ENCODE measurements around the gene GGACT.

The GGACT gene

DNA sequence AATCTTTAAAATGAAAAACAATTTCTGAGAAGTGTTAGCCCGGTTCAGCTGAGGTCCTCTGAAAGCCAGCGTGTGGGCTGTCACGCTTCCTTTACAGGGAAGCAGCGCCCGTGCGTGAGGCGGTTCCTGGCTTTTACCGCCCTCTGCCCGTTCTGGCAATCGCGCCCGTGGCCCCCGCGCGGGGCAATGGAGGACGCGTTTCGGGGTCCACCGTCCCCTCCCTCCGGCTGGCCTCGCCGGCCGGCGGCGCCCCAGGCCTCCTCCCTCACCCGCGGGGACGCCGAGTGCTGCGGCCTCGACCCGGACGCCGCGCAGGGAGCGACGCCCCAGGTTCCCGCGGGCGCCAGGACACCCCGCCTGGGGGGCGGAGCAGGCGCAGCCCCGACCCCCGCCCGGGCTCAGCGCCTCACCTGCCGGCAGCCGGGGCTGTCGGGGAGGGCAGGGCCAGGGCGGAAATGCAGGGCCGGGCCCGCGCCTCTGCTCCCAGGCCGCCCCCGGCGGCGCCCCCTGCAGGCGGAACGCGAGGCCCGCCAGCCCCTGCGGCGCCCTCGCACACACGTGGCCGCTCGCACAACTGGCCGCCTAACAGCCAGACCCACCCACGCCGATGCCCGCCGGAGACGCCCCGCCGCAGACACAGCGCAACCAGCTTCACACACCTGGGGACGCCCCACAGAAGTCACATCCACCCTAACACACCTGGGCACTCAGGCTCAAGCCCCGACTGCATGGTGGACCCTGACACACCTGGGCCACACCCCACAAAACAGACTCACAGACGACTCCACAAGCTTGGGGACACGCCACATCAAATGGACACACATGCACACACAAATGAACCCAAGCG lies at the start of gene GGACT:
Gene GGACT, minus strand, starts transcription at position 459 of the 847 bp plus-strand sequence. CDS start 56,198 bp downstream, outside the sequence.
- no peaks in the 10 kb centered on the region for H3K4me1 ChIP-seq (ENCODE audit: insufficient read depth, poor library complexity, severe bottlenecking)
- DNase-seq (ENCODE audit: low spot score) (no peak), ATAC-seq (ENCODE audit: low read depth) (peak; percentile 85)
- H3K4me3 ChIP-seq (ENCODE audit: severe bottlenecking) = peak within 1 kb of the TSS; percentile 63
- H3K27me3 ChIP-seq (ENCODE audit: insufficient read depth, poor library complexity, severe bottlenecking) = no peaks in the 10 kb centered on the region
- no peaks in the 10 kb centered on the region for H3K9me3 ChIP-seq (ENCODE audit: severe bottlenecking)
- peak within 1 kb of the TSS; percentile 9 for H3K27ac ChIP-seq (ENCODE audit: poor library complexity, severe bottlenecking)
- H3K36me3 ChIP-seq (ENCODE audit: low read depth) = no peaks in the 10 kb centered on the region
- TF ChIP-seq, protein P1, sequence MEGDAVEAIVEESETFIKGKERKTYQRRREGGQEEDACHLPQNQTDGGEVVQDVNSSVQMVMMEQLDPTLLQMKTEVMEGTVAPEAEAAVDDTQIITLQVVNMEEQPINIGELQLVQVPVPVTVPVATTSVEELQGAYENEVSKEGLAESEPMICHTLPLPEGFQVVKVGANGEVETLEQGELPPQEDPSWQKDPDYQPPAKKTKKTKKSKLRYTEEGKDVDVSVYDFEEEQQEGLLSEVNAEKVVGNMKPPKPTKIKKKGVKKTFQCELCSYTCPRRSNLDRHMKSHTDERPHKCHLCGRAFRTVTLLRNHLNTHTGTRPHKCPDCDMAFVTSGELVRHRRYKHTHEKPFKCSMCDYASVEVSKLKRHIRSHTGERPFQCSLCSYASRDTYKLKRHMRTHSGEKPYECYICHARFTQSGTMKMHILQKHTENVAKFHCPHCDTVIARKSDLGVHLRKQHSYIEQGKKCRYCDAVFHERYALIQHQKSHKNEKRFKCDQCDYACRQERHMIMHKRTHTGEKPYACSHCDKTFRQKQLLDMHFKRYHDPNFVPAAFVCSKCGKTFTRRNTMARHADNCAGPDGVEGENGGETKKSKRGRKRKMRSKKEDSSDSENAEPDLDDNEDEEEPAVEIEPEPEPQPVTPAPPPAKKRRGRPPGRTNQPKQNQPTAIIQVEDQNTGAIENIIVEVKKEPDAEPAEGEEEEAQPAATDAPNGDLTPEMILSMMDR (IDR thresholded peaks at IDR 0.05; ENCODE audit: poor library complexity, severe bottlenecking) = peak; percentile 86

DNA sequence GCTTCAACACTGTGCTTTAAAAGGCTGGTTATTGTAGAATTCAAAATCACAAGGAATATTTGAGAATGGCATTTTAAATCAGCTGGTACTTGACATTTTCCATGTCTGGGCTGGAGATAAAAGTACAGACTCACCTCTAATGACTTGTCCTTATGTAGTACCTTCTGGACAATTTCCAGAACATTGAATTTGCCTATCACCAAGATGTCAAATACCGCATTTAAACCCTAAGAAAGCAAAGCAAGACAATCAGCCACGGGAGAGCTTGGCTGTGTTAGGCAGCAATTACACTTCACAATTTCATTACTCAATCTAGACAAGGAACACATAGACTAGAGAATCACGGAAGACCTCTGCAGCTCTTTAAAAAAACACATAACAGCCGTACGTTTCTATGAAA lies 49.2 kb upstream of the GGACT start:
- no peaks in the 10 kb centered on the region for H3K27me3 ChIP-seq (ENCODE audit: insufficient read depth, poor library complexity, severe bottlenecking)
- peaks cover 40% of the 10 kb centered on the region for H3K36me3 ChIP-seq (ENCODE audit: low read depth)
- TF ChIP-seq, protein P1 (IDR thresholded peaks at IDR 0.05; ENCODE audit: poor library complexity, severe bottlenecking) = no peak
- ATAC-seq (ENCODE audit: low read depth) (no peak), DNase-seq (ENCODE audit: low spot score) (no peak)
- H3K4me1 ChIP-seq (ENCODE audit: insufficient read depth, poor library complexity, severe bottlenecking) = peaks cover 6% of the 10 kb centered on the region
- no peaks in the 10 kb centered on the region for H3K9me3 ChIP-seq (ENCODE audit: severe bottlenecking)
- no peak overlapping the region for H3K4me3 ChIP-seq (ENCODE audit: severe bottlenecking)
- H3K27ac ChIP-seq (ENCODE audit: poor library complexity, severe bottlenecking) = no peak overlapping the region

DNA sequence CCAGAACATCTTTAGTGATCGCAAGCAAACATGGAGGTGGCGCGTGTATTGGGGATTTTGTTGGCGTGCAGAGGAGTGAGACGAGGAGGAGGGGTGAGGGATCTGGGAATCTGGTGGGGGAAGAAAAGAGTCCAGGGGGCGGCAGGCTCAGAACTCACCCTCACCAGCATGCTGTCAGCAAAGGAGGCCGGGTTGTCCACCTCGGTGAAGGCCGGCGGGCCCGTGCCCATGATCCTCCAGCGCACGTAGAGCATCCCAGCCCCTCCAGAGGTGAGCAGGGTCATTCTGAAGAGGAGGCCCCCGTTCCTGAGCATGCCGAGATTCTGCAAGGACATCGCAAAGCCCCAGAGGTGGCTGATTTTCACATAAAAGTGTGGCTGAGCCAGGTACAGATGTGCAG lies 48.8 kb upstream of the GGACT start:
- Histone ChIP-seq H3K27ac (ENCODE audit: poor library complexity, severe bottlenecking) (no peak overlapping the region), H3K36me3 (ENCODE audit: low read depth) (peaks cover 44% of the 10 kb centered on the region), H3K27me3 (ENCODE audit: insufficient read depth, poor library complexity, severe bottlenecking) (no peaks in the 10 kb centered on the region), H3K9me3 (ENCODE audit: severe bottlenecking) (no peaks in the 10 kb centered on the region), H3K4me3 (ENCODE audit: severe bottlenecking) (no peak overlapping the region), H3K4me1 (ENCODE audit: insufficient read depth, poor library complexity, severe bottlenecking) (peaks cover 6% of the 10 kb centered on the region)
- TF ChIP-seq, protein P1 (IDR thresholded peaks at IDR 0.05; ENCODE audit: poor library complexity, severe bottlenecking) = no peak
- ATAC-seq (ENCODE audit: low read depth) = no peak
- no peak for DNase-seq (ENCODE audit: low spot score)

DNA sequence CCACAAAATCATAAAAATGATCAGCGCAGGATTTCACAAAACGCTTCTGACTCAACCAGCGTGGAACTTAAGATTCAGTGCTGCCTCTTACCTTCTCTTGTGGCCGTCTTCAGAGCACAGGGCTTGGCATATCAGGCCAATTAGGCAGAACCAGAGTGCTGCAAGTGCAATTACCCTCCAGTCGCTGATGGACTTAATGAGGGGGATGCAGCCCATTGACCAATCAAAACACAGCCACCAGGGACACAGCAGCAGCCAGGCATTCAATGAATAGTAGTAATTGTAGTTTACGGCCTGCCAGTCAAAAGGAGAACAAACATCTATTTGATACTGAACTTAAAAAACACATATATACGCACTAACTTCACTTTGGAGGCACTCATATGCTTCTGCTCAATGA lies 47.9 kb upstream of the GGACT start:
- Histone ChIP-seq H3K36me3 (ENCODE audit: low read depth) (peaks cover 49% of the 10 kb centered on the region), H3K4me3 (ENCODE audit: severe bottlenecking) (no peak overlapping the region), H3K9me3 (ENCODE audit: severe bottlenecking) (no peaks in the 10 kb centered on the region), H3K27ac (ENCODE audit: poor library complexity, severe bottlenecking) (no peak overlapping the region), H3K4me1 (ENCODE audit: insufficient read depth, poor library complexity, severe bottlenecking) (peaks cover 6% of the 10 kb centered on the region), H3K27me3 (ENCODE audit: insufficient read depth, poor library complexity, severe bottlenecking) (no peaks in the 10 kb centered on the region)
- ATAC-seq (ENCODE audit: low read depth) (no peak), DNase-seq (ENCODE audit: low spot score) (no peak)
- TF ChIP-seq, protein P1 (IDR thresholded peaks at IDR 0.05; ENCODE audit: poor library complexity, severe bottlenecking) = no peak

DNA sequence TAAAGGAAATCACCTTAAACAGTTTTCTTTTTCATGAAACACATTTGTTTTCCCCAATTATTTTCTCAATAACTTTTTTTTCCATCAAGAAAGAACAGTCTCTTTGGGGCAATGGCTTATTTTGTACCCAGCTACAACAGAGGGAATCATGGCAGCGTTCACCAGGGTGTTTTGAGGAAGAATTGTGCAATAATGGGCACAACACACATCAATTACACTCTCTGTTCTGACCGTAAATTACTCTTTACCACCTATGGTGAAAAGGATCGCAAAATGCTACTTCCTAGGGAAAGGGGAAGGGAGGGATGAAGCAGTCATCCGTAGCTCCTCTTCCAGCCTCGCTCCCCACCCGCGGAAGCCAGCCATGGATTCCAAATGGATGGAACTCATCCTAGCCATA lies 47.4 kb upstream of the GGACT start:
- Histone ChIP-seq H3K36me3 (ENCODE audit: low read depth) (peaks cover 50% of the 10 kb centered on the region), H3K27ac (ENCODE audit: poor library complexity, severe bottlenecking) (no peak overlapping the region), H3K9me3 (ENCODE audit: severe bottlenecking) (no peaks in the 10 kb centered on the region), H3K4me1 (ENCODE audit: insufficient read depth, poor library complexity, severe bottlenecking) (peaks cover 6% of the 10 kb centered on the region), H3K27me3 (ENCODE audit: insufficient read depth, poor library complexity, severe bottlenecking) (no peaks in the 10 kb centered on the region), H3K4me3 (ENCODE audit: severe bottlenecking) (no peak overlapping the region)
- no peak for DNase-seq (ENCODE audit: low spot score)
- TF ChIP-seq, protein P1 (IDR thresholded peaks at IDR 0.05; ENCODE audit: poor library complexity, severe bottlenecking) = no peak
- ATAC-seq (ENCODE audit: low read depth) = no peak
